ENCODE results near the gene MRC2. TPM values are rescaled to one million over a fixed set of nuclear protein-coding genes. Genes with fewer than 3 reads are reported as not detected.

The MRC2 gene
- polyA plus RNA-seq, 2 of the 4 experiments (the other 2 are of a cell fraction), result 20.2 to 57.3 TPM

DNA sequence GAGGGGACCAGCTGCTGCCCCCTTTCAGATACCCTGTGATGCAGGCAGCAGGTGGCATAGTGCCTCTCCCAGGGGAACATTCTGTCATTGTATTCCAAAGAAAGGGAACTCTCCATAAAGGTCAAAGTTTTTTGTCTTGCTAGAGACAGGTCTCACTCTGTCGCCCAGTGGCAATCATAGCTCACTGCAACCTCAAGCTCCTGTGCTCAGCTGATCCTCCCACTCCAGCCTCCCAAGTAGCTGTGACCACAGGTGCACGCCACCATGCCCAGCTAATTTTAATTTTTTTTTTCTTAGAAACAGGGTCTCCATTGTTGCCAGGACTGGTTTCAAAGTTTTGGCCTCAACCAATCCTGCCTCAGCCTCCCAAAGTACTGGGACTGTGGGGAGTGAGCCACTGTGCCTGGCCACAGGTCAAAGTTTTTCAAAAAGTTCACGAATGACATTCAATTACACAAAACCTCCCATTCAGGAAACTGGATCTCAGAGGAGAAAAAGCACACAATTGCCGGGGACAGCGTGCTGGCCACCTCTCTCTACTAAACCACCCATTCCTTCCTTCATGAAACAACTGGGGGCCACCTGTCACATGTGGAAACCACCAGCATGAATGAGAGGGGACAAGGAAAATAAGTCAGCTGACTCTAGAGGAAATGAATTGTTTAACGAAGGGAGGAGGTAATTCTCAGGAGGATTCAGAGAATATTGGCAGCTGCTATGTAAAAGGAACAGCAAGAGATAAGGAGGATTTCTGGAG, 100.6 kb downstream of the MRC2 start:
- ChIA-PET CTCF (interaction anchor here (0.9 to 2.2 kb wide), 4 partner anchors 11 to 21 kb away, joined by 3 to 7 read pairs (median 3); no protein-coding TSS in a partner anchor), POLR2A (no interaction called here)
- WGBS (ENCODE audit: missing lambda C conversion rate), result 71% methylated on average over 6 of the region's 6 CpGs
- Histone ChIP-seq H3K27ac (no peak overlapping the region), H3K4me3 (no peak overlapping the region), H3K4me2 (no peak overlapping the region), H3K9me3 (no peaks in the 10 kb centered on the region; the same call in 2 of the 3 replicates), H3K4me1 (peaks cover 5% of the 10 kb centered on the region; the same call in 1 of the 3 replicates)
- TF ChIP-seq ZSCAN20 (CRISPR knock-in tag; IDR thresholded peaks at IDR 0.05) (no peak), HOXB13 (CRISPR knock-in tag; IDR thresholded peaks at IDR 0.05; ENCODE audit: low read depth) (no peak), NR3C1 (IDR thresholded peaks at IDR 0.05) (no peak), E2F6 (IDR thresholded peaks at IDR 0.05; ENCODE audit: borderline replicate concordance, low read depth) (no peak), FOXS1 (CRISPR knock-in tag; IDR thresholded peaks at IDR 0.05) (no peak), PHF8 (IDR thresholded peaks at IDR 0.05; ENCODE audit: borderline replicate concordance, low read depth) (no peak), FOSL2 (IDR thresholded peaks at IDR 0.05) (no peak), FOSL2 (CRISPR knock-in tag; IDR thresholded peaks at IDR 0.05) (no peak), FOSB (CRISPR knock-in tag; IDR thresholded peaks at IDR 0.05) (no peak), RARB (CRISPR knock-in tag; IDR thresholded peaks at IDR 0.05) (no peak), KDM1A (IDR thresholded peaks at IDR 0.05; ENCODE audit: low read depth) (no peak), KDM5A (IDR thresholded peaks at IDR 0.05) (no peak), HOXB5 (CRISPR knock-in tag; IDR thresholded peaks at IDR 0.05) (no peak), REST (IDR thresholded peaks at IDR 0.05) (no peak), MYC (IDR thresholded peaks at IDR 0.05; ENCODE audit: borderline replicate concordance, low read length) (no peak), TFCP2L1 (CRISPR knock-in tag; IDR thresholded peaks at IDR 0.05) (no peak), CHD4 (IDR thresholded peaks at IDR 0.05; ENCODE audit: borderline replicate concordance) (no peak)
- TF ChIP-seq, protein P1, sequence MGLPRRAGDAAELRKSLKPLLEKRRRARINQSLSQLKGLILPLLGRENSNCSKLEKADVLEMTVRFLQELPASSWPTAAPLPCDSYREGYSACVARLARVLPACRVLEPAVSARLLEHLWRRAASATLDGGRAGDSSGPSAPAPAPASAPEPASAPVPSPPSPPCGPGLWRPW (IDR thresholded peaks at IDR 0.05), result no peak
- TF ChIP-seq, protein P2, sequence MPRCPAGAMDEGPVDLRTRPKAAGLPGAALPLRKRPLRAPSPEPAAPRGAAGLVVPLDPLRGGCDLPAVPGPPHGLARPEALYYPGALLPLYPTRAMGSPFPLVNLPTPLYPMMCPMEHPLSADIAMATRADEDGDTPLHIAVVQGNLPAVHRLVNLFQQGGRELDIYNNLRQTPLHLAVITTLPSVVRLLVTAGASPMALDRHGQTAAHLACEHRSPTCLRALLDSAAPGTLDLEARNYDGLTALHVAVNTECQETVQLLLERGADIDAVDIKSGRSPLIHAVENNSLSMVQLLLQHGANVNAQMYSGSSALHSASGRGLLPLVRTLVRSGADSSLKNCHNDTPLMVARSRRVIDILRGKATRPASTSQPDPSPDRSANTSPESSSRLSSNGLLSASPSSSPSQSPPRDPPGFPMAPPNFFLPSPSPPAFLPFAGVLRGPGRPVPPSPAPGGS (IDR thresholded peaks at IDR 0.05), result no peak
- DNase-seq (ENCODE audit: low read depth in 1 of 2, low spot score in 1 of 2) (peak in 1 of 2 experiments; percentile 53), ATAC-seq (peak in 1 of 2 experiments; percentile 44; a peak in 2 of 6 replicates), FAIRE-seq (no peak)

GRCh38 chr17:62732125-62732524, 104.7 kb downstream of the MRC2 start:
- Histone ChIP-seq H3K9me3 (no peaks in the 10 kb centered on the region; the same call in 2 of the 3 replicates), H3K4me1 (0 out of 3 replicates have a peak, but pooled peaks cover 5% of the 10 kb centered on the region), H3K4me3 (no peak overlapping the region), H3K27ac (no peak overlapping the region), H3K4me2 (no peak overlapping the region)
- WGBS (ENCODE audit: missing lambda C conversion rate), result 89% methylated on average over 5 of the region's 5 CpGs
- FAIRE-seq (no peak), ATAC-seq (no peak), DNase-seq (ENCODE audit: low read depth in 1 of 2, low spot score in 1 of 2) (no peak)
- CTCF ChIA-PET, result interaction anchor here (0.7 to 1.6 kb wide), 5 partner anchors 10 to 59 kb away, joined by 3 to 6 read pairs (median 3); no protein-coding TSS in a partner anchor
- POLR2A ChIA-PET, result no interaction called here
- TF ChIP-seq RCOR1 (IDR thresholded peaks at IDR 0.05; ENCODE audit: low read depth, low read length), result no peak
- no peak for TF ChIP-seq NPAS2 (CRISPR knock-in tag; IDR thresholded peaks at IDR 0.05; ENCODE audit: borderline replicate concordance)
- TF ChIP-seq TFCP2L1 (CRISPR knock-in tag; IDR thresholded peaks at IDR 0.05), result no peak
- no peak for TF ChIP-seq FOSB (CRISPR knock-in tag; IDR thresholded peaks at IDR 0.05)
- no peak for TF ChIP-seq HOXB5 (CRISPR knock-in tag; IDR thresholded peaks at IDR 0.05)
- TF ChIP-seq BHLHE40 (IDR thresholded peaks at IDR 0.05; ENCODE audit: low read depth, low read length), result no peak
- no peak for TF ChIP-seq REST (IDR thresholded peaks at IDR 0.05)
- no peak for TF ChIP-seq TP53 (CRISPR knock-in tag; IDR thresholded peaks at IDR 0.05)
- no peak for TF ChIP-seq ZNF302 (CRISPR knock-in tag; IDR thresholded peaks at IDR 0.05)
- no peak for TF ChIP-seq ATOH8 (CRISPR knock-in tag; IDR thresholded peaks at IDR 0.05; ENCODE audit: low read depth)
- no peak for TF ChIP-seq MYC (IDR thresholded peaks at IDR 0.05; ENCODE audit: borderline replicate concordance, low read length)
- TF ChIP-seq JUN (IDR thresholded peaks at IDR 0.05), result no peak

All from A549 (cell line).